Stomach (tissue), 9 donors: Measurements from ENCODE around the gene RASA3. TPM values are rescaled to one million over a fixed set of nuclear protein-coding genes. Genes with fewer than 3 reads are reported as not detected.
"Not testable (repeated sequence)": the region's sequence is repeated elsewhere in the genome, so short reads cannot be mapped to it uniquely, and the experiment has no call there.

Experiments used
- DNase-seq, 2 donors: peaks; one replicate each; pipeline versions ENCODE4 v3.0.0 to v3.0.0-alpha.2; 2013 to 2019
- H3K27ac ChIP-seq, 5 donors: fragments of 200-600 bp in 4 of 5; sonication (generic) in 4 of 5; one replicate each; pipeline ENCODE4 v1.5.1; 2013 to 2019; ENCODE audit warnings: mild to moderate bottlenecking in 1 of 5, moderate library complexity in 1 of 5
- H3K27me3 ChIP-seq, 3 donors: fragments of 200-600 bp; sonication (generic); one replicate each; pipeline ENCODE4 v1.5.1; 2017 to 2019; ENCODE audit warnings: mixed run types in 1 of 3
- H3K36me3 ChIP-seq, 4 donors: fragments of 200-600 bp; sonication (generic); 1 replicate in 3 of 4; 2 replicates in 1 of 4; pipeline ENCODE4 v1.5.1; 2016 to 2019
- H3K4me1 ChIP-seq, 4 donors: fragments of 200-600 bp; sonication (generic); one replicate each; pipeline ENCODE4 v1.5.1; 2016 to 2019
- H3K4me3 ChIP-seq, 4 donors: fragments of 200-600 bp; sonication (generic) in 3 of 4; one replicate each; pipeline ENCODE4 v1.5.1; 2016 to 2019; ENCODE audit warnings: mild to moderate bottlenecking in 1 of 4
- H3K9me3 ChIP-seq, 4 donors: fragments of 200-600 bp; sonication (generic); one replicate each; pipeline ENCODE4 v1.5.1; 2016 to 2019
- CTCF ChIP-seq, 7 experiments: fragments of 450-650 bp in 4 of 7; fragments of 200-600 bp in 3 of 7; sonication (generic) in 3 of 7; IDR thresholded peaks; one replicate each; pipeline ENCODE4 v1.5.1; 2016 to 2019; ENCODE audit warnings: antibody characterized with exemption in 7 of 7, control low read depth in 2 of 7, mild to moderate bottlenecking in 1 of 7
- EP300 ChIP-seq: sonication (generic); formaldehyde crosslinking; IDR thresholded peaks from one replicate; pipeline ENCODE4 v1.6.1; 2017; ENCODE audit warnings: antibody characterized with exemption
- POLR2A ChIP-seq, 4 donors: fragments of 450-650 bp; IDR thresholded peaks; one replicate each; pipeline ENCODE4 v1.6.1; 2016; ENCODE audit warnings: antibody characterized with exemption in 4 of 4, control low read depth in 2 of 4, mild to moderate bottlenecking in 1 of 4, moderate library complexity in 1 of 4
- POLR2AphosphoS5 ChIP-seq, 3 donors: sonication (generic); formaldehyde crosslinking; IDR thresholded peaks; one replicate each; pipeline ENCODE4 v1.6.1; 2016; ENCODE audit warnings: antibody characterized with exemption in 3 of 3
- whole genome bisulfite sequencing, 5 donors: extraction: QIAGEN DNeasy Blood & Tissue Kit in 3 of 5; methylation state at CpG; one replicate each; pipeline versions ENCODE4 v1.1.5 to v1.1.7; 2013 to 2018; 5-methylcytosine and 5-hydroxymethylcytosine counted together
- intact Hi-C: fragments of 100-400 bp; cut with DNase I; formaldehyde crosslinking; loops from one replicate; pipeline ENCODE4 v1.15.1; 2023; ENCODE audit warnings: low total_unique reads
- polyA plus RNA-seq, 3 donors: library from polyadenylated mRNA; stranded (reverse); fragments of 200-250 nt; gene quantifications; one replicate each; pipeline ENCODE4 v1.2.3, GENCODE V29; 2013
- total RNA-seq, 5 donors: library from RNA; depleted of rRNA; stranded (reverse); fragments of >200 nt; gene quantifications; one replicate each; pipeline versions ENCODE4 v1.1.0 to v1.2.3, GENCODE V29; 2014 to 2016
- donor health status: healthy with polysubstance abuse.
- donor health status: Bipolar disorder and iron deficiency.
- donor health status: healthy.

The RASA3 gene
- total and polyA plus RNA-seq, 8 donors = 3.7 to 22.3 (median 7.9) TPM

- DNase-seq = no peak
- Histone ChIP-seq H3K4me1 (peaks cover 10 to 58% (median 47%) of the 10 kb centered on the region in 4 donors), H3K36me3 (no peaks in the 10 kb centered on the region), H3K4me3 (no peak overlapping the region), H3K9me3 (no peaks in the 10 kb centered on the region), H3K27ac (peak overlapping the region; percentile 50 to 82 (median 64)), H3K27me3 (no peaks in the 10 kb centered on the region)
- WGBS, 5 donors = 55 to 69% (median 65%) methylated on average over 22 to 25 of the region's 25 CpGs
- intact Hi-C loops = no loop called here
- TF ChIP-seq POLR2A (IDR thresholded peaks at IDR 0.05) (no peak), POLR2AphosphoS5 (IDR thresholded peaks at IDR 0.05) (no peak), CTCF (IDR thresholded peaks at IDR 0.05) (no peak), EP300 (no peak)
Observed at GRCh38 chr13:114112231-114112825, 20.1 kb downstream of the RASA3 start.

GRCh38 chr13:114111577-114111976 is 20.8 kb downstream of the RASA3 start:
- Histone ChIP-seq H3K27me3 (no peaks in the 10 kb centered on the region), H3K36me3 (no peaks in the 10 kb centered on the region), H3K9me3 (no peaks in the 10 kb centered on the region), H3K4me1 (peaks cover 10 to 66% (median 49%) of the 10 kb centered on the region in 4 donors), H3K27ac (peak overlapping the region; percentile 50 to 82 (median 64)), H3K4me3 (no peak overlapping the region)
- peak in 1 of 2 donors; percentile 73 for DNase-seq
- intact Hi-C loops = no loop called here
- 57 to 67% (median 63%) methylated on average over 10 to 11 of the region's 11 CpGs for WGBS, 5 donors
- TF ChIP-seq POLR2AphosphoS5 (IDR thresholded peaks at IDR 0.05) = peak in 1 of 3 donors; percentile 40
- TF ChIP-seq CTCF (IDR thresholded peaks at IDR 0.05) = no peak
- TF ChIP-seq POLR2A (IDR thresholded peaks at IDR 0.05) = no peak

GRCh38 chr13:114110830-114111189 is 21.6 kb downstream of the RASA3 start:
- peak overlapping the region; percentile 28 to 82 (median 62) for H3K27ac ChIP-seq
- H3K27me3 ChIP-seq, H3K9me3 ChIP-seq, DNase-seq, intact Hi-C loops, H3K36me3 ChIP-seq, H3K4me3 ChIP-seq: not testable (repeated sequence)
- WGBS, 5 donors = 57 to 71% (median 67%) methylated on average over 12 to 18 of the region's 18 CpGs
- peaks cover 10 to 63% (median 48%) of the 10 kb centered on the region in 4 donors for H3K4me1 ChIP-seq

- peak overlapping the region; percentile 47 to 82 (median 62) for H3K27ac ChIP-seq
- WGBS, 5 donors = 66 to 71% (median 70%) methylated on average over 25 of the region's 25 CpGs
- H3K36me3 ChIP-seq = no peaks in the 10 kb centered on the region
- H3K9me3 ChIP-seq = no peaks in the 10 kb centered on the region
- DNase-seq = peak; percentile 47 to 77
- peaks cover 7 to 63% (median 46%) of the 10 kb centered on the region in 4 donors for H3K4me1 ChIP-seq
- no peaks in the 10 kb centered on the region for H3K27me3 ChIP-seq
- TF ChIP-seq CTCF (IDR thresholded peaks at IDR 0.05) (peak in 1 of 7 experiments; percentile 9), EP300 (no peak), POLR2AphosphoS5 (IDR thresholded peaks at IDR 0.05) (no peak), POLR2A (IDR thresholded peaks at IDR 0.05) (no peak)
- no peak overlapping the region for H3K4me3 ChIP-seq
- intact Hi-C loops = no loop called here
Observed at GRCh38 chr13:114110091-114110829, 22.2 kb downstream of the RASA3 start.

- H3K4me3 ChIP-seq = no peak overlapping the region
- intact Hi-C loops = no loop called here
- H3K27ac ChIP-seq = peak overlapping the region; percentile 47 to 82 (median 62)
- H3K27me3 ChIP-seq = no peaks in the 10 kb centered on the region
- WGBS, 5 donors = 61 to 71% (median 68%) methylated on average over 18 to 24 of the region's 24 CpGs
- no peak for TF ChIP-seq EP300
- TF ChIP-seq POLR2AphosphoS5 (IDR thresholded peaks at IDR 0.05) = no peak
- TF ChIP-seq POLR2A (IDR thresholded peaks at IDR 0.05) = no peak
- no peak for TF ChIP-seq CTCF (IDR thresholded peaks at IDR 0.05)
- H3K36me3 ChIP-seq = no peaks in the 10 kb centered on the region
- peaks cover 7 to 62% (median 44%) of the 10 kb centered on the region in 4 donors for H3K4me1 ChIP-seq
- DNase-seq = no peak
- H3K9me3 ChIP-seq = no peaks in the 10 kb centered on the region
Observed at GRCh38 chr13:114109641-114110041, 22.8 kb downstream of the RASA3 start.
